ENCODE measurements around the gene PRPH. TPM values are rescaled to one million over a fixed set of nuclear protein-coding genes. Genes with fewer than 3 reads are reported as not detected.
A peak's percentile ranks its signal among the peaks of the same experiment; 100 is the strongest.

The PRPH gene
- total and polyA plus RNA-seq, 2 donors from 2014 or later, result 0.71 to 2.7 TPM

GRCh38 chr12:49342066-49342913 lies 47.3 kb downstream of the PRPH start:
- Histone ChIP-seq H3K36me3 (ENCODE audit: control insufficient read depth in 2 of 3, insufficient read depth in 3 of 3, low read length in 3 of 3) (no peaks in the 10 kb centered on the region), H3K27ac (ENCODE audit: low read depth in 2 of 2, low read length in 2 of 2) (no peak overlapping the region), H3K27me3 (ENCODE audit: control insufficient read depth, insufficient read depth, low read length) (no peaks in the 10 kb centered on the region), H3K9me3 (ENCODE audit: control insufficient read depth in 2 of 3, insufficient read depth in 1 of 3, low read length in 3 of 3) (no peaks in the 10 kb centered on the region), H3K4me1 (ENCODE audit: control insufficient read depth in 2 of 3, insufficient read depth in 2 of 3, low read depth in 1 of 3, low read length in 3 of 3) (peaks cover 3 to 30% (median 22%) of the 10 kb centered on the region in 3 donors), H3K4me3 (ENCODE audit: low read length in 3 of 3) (peak overlapping the region in 2 of 3 donors; percentile 26 to 44), H3K9ac (ENCODE audit: low read length in 3 of 3) (peak overlapping the region in 1 of 3 donors; percentile 58)
- TF ChIP-seq CTCF (IDR thresholded peaks at IDR 0.05; ENCODE audit: borderline replicate concordance, extremely low read depth, insufficient read depth), result peak; percentile 64
- peak; percentile 92 to 97 (median 96) for DNase-seq
- intact Hi-C loops (cut with DNase I), result no loop called here
- no peak for FAIRE-seq

- H3K36me3 ChIP-seq (ENCODE audit: control insufficient read depth in 2 of 3, insufficient read depth in 3 of 3, low read length in 3 of 3), result no peaks in the 10 kb centered on the region
- no peaks in the 10 kb centered on the region for H3K27me3 ChIP-seq (ENCODE audit: control insufficient read depth, insufficient read depth, low read length)
- no peaks in the 10 kb centered on the region for H3K9me3 ChIP-seq (ENCODE audit: control insufficient read depth in 2 of 3, insufficient read depth in 1 of 3, low read length in 3 of 3)
- H3K4me3 ChIP-seq (ENCODE audit: low read length in 3 of 3), result peak overlapping the region; percentile 26 to 44 (median 36)
- intact Hi-C loops (cut with DNase I), result no loop called here
- no peak for FAIRE-seq
- H3K27ac ChIP-seq (ENCODE audit: low read depth in 2 of 2, low read length in 2 of 2), result no peak overlapping the region
- DNase-seq, result peak in 3 of 5 donors; percentile 81 to 87 (median 85)
- peak overlapping the region in 1 of 3 donors; percentile 58 for H3K9ac ChIP-seq (ENCODE audit: low read length in 3 of 3)
- H3K4me1 ChIP-seq (ENCODE audit: control insufficient read depth in 2 of 3, insufficient read depth in 2 of 3, low read depth in 1 of 3, low read length in 3 of 3), result peaks cover 3 to 36% (median 25%) of the 10 kb centered on the region in 3 donors
- TF ChIP-seq CTCF (IDR thresholded peaks at IDR 0.05; ENCODE audit: borderline replicate concordance, extremely low read depth, insufficient read depth), result no peak
Observed at GRCh38 chr12:49342914-49343731, 48.2 kb downstream of the PRPH start.

GRCh38 chr12:49344486-49345050 lies 49.6 kb downstream of the PRPH start:
- Histone ChIP-seq H3K4me1 (ENCODE audit: control insufficient read depth in 2 of 3, insufficient read depth in 2 of 3, low read depth in 1 of 3, low read length in 3 of 3) (peaks cover 3 to 38% (median 25%) of the 10 kb centered on the region in 3 donors), H3K27me3 (ENCODE audit: control insufficient read depth, insufficient read depth, low read length) (no peaks in the 10 kb centered on the region), H3K9me3 (ENCODE audit: control insufficient read depth in 2 of 3, insufficient read depth in 1 of 3, low read length in 3 of 3) (no peaks in the 10 kb centered on the region), H3K9ac (ENCODE audit: low read length in 3 of 3) (no peak overlapping the region), H3K4me3 (ENCODE audit: low read length in 3 of 3) (no peak overlapping the region), H3K27ac (ENCODE audit: low read depth in 2 of 2, low read length in 2 of 2) (no peak overlapping the region), H3K36me3 (ENCODE audit: control insufficient read depth in 2 of 3, insufficient read depth in 3 of 3, low read length in 3 of 3) (no peaks in the 10 kb centered on the region)
- FAIRE-seq, result no peak
- DNase-seq, result no peak
- TF ChIP-seq CTCF (IDR thresholded peaks at IDR 0.05; ENCODE audit: borderline replicate concordance, extremely low read depth, insufficient read depth), result no peak
- intact Hi-C loops (cut with DNase I), result no loop called here
